HepG2 (cell line): Measurements from ENCODE around the gene MRPL20. TPM values are rescaled to one million over a fixed set of nuclear protein-coding genes. Genes with fewer than 3 reads are reported as not detected.

Experiments
- ADNP ChIP-seq: sonication (generic); formaldehyde crosslinking; IDR thresholded peaks from 2 replicates; pipeline ENCODE4 v1.4.0; 2020; ENCODE audit warnings: missing genetic modification reagents
- CHD2 ChIP-seq: IDR thresholded peaks from 2 replicates; pipeline ENCODE4 v1.6.1; 2011; ENCODE audit warnings: low read depth, low read length, improper control_type of control experiment
- ELF3 ChIP-seq: IDR thresholded peaks from 2 replicates; pipeline ENCODE4 v1.6.1; 2016; ENCODE audit warnings: missing genetic modification reagents, missing compliant biosample characterization
- EZH2 ChIP-seq: conservative IDR thresholded peaks from 2 replicates; pipeline ENCODE4 v1.6.1; 2012; ENCODE audit warnings: mild to moderate bottlenecking, low read depth, low read length, moderate library complexity
- FOXP1 ChIP-seq, 2 experiments: fragments of 450-650 bp in 1 of 2; IDR thresholded peaks; 2 replicates each; pipeline ENCODE4 v1.6.1; 2017 to 2018; ENCODE audit warnings: antibody characterized with exemption in 1 of 2
- HES4 ChIP-seq: sonication (generic); formaldehyde crosslinking; IDR thresholded peaks from 2 replicates; pipeline ENCODE4 v1.9.0; 2021; ENCODE audit warnings: mild to moderate bottlenecking, missing genetic modification reagents, borderline replicate concordance
- MEIS2 ChIP-seq: sonication (generic); formaldehyde crosslinking; IDR thresholded peaks from 2 replicates; pipeline ENCODE4 v1.9.0; 2021; ENCODE audit warnings: mild to moderate bottlenecking, missing genetic modification reagents
- MTF1 ChIP-seq: sonication (generic); formaldehyde crosslinking; IDR thresholded peaks from 2 replicates; pipeline ENCODE4 v1.5.0; 2020; ENCODE audit warnings: missing genetic modification reagents
- SMAD1 ChIP-seq: sonication (generic); formaldehyde crosslinking; IDR thresholded peaks from 2 replicates; pipeline ENCODE4 v1.4.0; 2020; ENCODE audit warnings: missing genetic modification reagents, low read depth, mild to moderate bottlenecking, borderline replicate concordance
- SMAD3 ChIP-seq: sonication (generic); formaldehyde crosslinking; IDR thresholded peaks from 2 replicates; pipeline ENCODE4 v1.4.0; 2020; ENCODE audit warnings: missing genetic modification reagents
- SP1 ChIP-seq, 2 experiments: fragments of 450-650 bp in 1 of 2; sonication (generic) in 1 of 2; formaldehyde crosslinking in 1 of 2; IDR thresholded peaks; 2 replicates each; pipeline versions ENCODE4 v1.4.0 to v1.6.1; 2016 to 2020; ENCODE audit warnings: missing genetic modification reagents in 1 of 2
- TMF1 ChIP-seq: sonication (generic); formaldehyde crosslinking; IDR thresholded peaks from 2 replicates; pipeline ENCODE4 v1.8.1; 2022; ENCODE audit warnings: low read depth, missing genetic modification reagents
- XBP1 ChIP-seq: sonication (generic); formaldehyde crosslinking; IDR thresholded peaks from 2 replicates; pipeline ENCODE4 v1.5.0; 2020; ENCODE audit warnings: missing genetic modification reagents
- ZFP90 ChIP-seq: sonication (generic); formaldehyde crosslinking; IDR thresholded peaks from 2 replicates; pipeline ENCODE4 v1.8.0; 2022; ENCODE audit warnings: missing genetic modification reagents, mild to moderate bottlenecking, inconsistent platforms, borderline replicate concordance
- ZNF230 ChIP-seq: sonication (generic); formaldehyde crosslinking; IDR thresholded peaks from 2 replicates; pipeline ENCODE4 v1.4.0; 2020; ENCODE audit warnings: mild to moderate bottlenecking, missing genetic modification reagents
- ZNF326 ChIP-seq: sonication (generic); formaldehyde crosslinking; IDR thresholded peaks from 2 replicates; pipeline ENCODE4 v1.4.0; 2020; ENCODE audit warnings: missing genetic modification reagents, borderline replicate concordance
- ZZZ3 ChIP-seq: sonication (generic); formaldehyde crosslinking; IDR thresholded peaks from 2 replicates; pipeline ENCODE4 v1.4.0; 2020; ENCODE audit warnings: missing genetic modification reagents, mild to moderate bottlenecking, borderline replicate concordance
- polyA plus RNA-seq, 8 experiments: library from polyadenylated mRNA; depleted of rRNA in 3 of 8; stranded (reverse) in 7 of 8; unstranded in 1 of 8; fragments of >200 nt; fragmentation: Illumina TruSeq in 4 of 8; extraction: Trizol in 4 of 8; gene quantifications; 2 replicates each; pipeline versions ENCODE4 v1.2.1 to v1.2.3, GENCODE V29; 2011 to 2016; ENCODE audit warnings: low read depth in 4 of 8, missing spikeins in 1 of 8, mixed read lengths in 1 of 8; ENCODE audit not compliant: insufficient read depth in 1 of 8
- total RNA-seq, 5 experiments: library from RNA; depleted of rRNA; stranded (reverse); fragments of >200 nt; fragmentation: Illumina TruSeq; extraction: Trizol; gene quantifications; 2 replicates each; pipeline ENCODE4 v1.2.3, GENCODE V29; 2016; ENCODE audit warnings: low read depth in 1 of 5
- TF ChIP-seq, protein P1 (sequence below): sonication (generic); formaldehyde crosslinking; conservative IDR thresholded peaks from 2 replicates; pipeline ENCODE4 v1.8.0; 2022; ENCODE audit warnings: low read depth, missing genetic modification reagents
- TF ChIP-seq, protein P2 (sequence below): sonication (generic); formaldehyde crosslinking; IDR thresholded peaks from 2 replicates; pipeline ENCODE4 v1.5.1; 2020; ENCODE audit warnings: missing genetic modification reagents, mild to moderate bottlenecking, borderline replicate concordance
- TF ChIP-seq, protein P3 (sequence below): sonication (generic); formaldehyde crosslinking; IDR thresholded peaks from 2 replicates; pipeline ENCODE4 v1.4.0; 2020; ENCODE audit warnings: mild to moderate bottlenecking, missing genetic modification reagents

The MRPL20 gene
- total and polyA plus RNA-seq, 2 of the 13 experiments (the other 11 are each of a cell fraction or from before 2014, with no cell fraction given) = 59.2 to 127 TPM

DNA sequence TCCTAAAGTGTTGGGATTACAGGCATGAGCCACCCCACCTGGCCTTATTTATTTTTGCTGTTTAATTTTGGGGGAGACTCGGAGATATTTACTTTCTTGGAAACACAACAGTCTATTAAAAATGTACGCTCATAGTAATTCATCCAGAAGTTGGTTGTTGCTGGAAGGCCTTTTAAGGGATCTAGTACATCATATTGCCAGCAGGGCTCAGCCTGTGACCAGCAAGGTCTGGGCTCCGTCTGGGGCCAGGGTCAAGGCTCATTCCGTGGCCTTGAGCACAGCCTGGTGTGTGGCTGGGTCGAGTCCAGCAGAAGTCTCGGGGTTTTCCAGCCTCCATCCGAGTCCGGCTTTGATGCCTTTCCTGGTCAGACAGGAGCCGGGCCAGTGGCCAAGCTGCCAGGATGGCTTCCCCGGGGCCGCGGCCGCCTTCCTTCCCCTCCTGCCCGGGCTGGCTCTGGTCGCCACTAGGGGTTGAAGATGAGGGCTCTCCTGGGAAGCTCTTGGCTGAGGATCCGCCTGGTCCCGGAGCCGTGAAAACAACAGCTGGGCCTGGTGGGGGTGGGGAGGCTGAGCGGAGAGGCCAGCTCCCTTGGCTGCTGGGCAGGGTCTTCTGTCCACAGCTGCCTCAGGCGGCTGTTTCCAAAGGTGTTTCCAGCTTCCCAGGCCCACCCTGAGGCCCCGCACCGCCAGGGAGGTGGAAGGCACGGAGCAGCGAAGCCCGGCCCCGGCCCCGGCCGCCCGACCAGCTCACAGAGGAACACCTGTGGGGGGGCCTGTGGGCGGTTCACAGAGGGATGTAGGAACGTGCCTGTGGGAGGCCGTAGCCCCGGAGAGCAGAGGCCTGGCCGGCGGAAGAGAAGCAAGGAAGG, 23.3 kb upstream of the MRPL20 start (continued):
- no peak for TF ChIP-seq MTF1 (CRISPR knock-in tag)
- no peak for TF ChIP-seq ZFP90 (CRISPR knock-in tag)
- TF ChIP-seq, protein P1, sequence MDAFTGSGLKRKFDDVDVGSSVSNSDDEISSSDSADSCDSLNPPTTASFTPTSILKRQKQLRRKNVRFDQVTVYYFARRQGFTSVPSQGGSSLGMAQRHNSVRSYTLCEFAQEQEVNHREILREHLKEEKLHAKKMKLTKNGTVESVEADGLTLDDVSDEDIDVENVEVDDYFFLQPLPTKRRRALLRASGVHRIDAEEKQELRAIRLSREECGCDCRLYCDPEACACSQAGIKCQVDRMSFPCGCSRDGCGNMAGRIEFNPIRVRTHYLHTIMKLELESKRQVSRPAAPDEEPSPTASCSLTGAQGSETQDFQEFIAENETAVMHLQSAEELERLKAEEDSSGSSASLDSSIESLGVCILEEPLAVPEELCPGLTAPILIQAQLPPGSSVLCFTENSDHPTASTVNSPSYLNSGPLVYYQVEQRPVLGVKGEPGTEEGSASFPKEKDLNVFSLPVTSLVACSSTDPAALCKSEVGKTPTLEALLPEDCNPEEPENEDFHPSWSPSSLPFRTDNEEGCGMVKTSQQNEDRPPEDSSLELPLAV (CRISPR knock-in tag) = no peak
- 0 out of 2 replicates have a peak, but pooled peaks have one; percentile 31 for TF ChIP-seq ELF3
- TF ChIP-seq ADNP (CRISPR knock-in tag) = no peak
- TF ChIP-seq, protein P2, sequence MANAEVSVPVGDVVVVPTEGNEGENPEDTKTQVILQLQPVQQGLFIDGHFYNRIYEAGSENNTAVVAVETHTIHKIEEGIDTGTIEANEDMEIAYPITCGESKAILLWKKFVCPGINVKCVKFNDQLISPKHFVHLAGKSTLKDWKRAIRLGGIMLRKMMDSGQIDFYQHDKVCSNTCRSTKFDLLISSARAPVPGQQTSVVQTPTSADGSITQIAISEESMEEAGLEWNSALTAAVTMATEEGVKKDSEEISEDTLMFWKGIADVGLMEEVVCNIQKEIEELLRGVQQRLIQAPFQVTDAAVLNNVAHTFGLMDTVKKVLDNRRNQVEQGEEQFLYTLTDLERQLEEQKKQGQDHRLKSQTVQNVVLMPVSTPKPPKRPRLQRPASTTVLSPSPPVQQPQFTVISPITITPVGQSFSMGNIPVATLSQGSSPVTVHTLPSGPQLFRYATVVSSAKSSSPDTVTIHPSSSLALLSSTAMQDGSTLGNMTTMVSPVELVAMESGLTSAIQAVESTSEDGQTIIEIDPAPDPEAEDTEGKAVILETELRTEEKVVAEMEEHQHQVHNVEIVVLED (CRISPR knock-in tag) = no peak
- no peak for TF ChIP-seq TMF1 (CRISPR knock-in tag)
- no peak for TF ChIP-seq CHD2
- TF ChIP-seq, protein P3, sequence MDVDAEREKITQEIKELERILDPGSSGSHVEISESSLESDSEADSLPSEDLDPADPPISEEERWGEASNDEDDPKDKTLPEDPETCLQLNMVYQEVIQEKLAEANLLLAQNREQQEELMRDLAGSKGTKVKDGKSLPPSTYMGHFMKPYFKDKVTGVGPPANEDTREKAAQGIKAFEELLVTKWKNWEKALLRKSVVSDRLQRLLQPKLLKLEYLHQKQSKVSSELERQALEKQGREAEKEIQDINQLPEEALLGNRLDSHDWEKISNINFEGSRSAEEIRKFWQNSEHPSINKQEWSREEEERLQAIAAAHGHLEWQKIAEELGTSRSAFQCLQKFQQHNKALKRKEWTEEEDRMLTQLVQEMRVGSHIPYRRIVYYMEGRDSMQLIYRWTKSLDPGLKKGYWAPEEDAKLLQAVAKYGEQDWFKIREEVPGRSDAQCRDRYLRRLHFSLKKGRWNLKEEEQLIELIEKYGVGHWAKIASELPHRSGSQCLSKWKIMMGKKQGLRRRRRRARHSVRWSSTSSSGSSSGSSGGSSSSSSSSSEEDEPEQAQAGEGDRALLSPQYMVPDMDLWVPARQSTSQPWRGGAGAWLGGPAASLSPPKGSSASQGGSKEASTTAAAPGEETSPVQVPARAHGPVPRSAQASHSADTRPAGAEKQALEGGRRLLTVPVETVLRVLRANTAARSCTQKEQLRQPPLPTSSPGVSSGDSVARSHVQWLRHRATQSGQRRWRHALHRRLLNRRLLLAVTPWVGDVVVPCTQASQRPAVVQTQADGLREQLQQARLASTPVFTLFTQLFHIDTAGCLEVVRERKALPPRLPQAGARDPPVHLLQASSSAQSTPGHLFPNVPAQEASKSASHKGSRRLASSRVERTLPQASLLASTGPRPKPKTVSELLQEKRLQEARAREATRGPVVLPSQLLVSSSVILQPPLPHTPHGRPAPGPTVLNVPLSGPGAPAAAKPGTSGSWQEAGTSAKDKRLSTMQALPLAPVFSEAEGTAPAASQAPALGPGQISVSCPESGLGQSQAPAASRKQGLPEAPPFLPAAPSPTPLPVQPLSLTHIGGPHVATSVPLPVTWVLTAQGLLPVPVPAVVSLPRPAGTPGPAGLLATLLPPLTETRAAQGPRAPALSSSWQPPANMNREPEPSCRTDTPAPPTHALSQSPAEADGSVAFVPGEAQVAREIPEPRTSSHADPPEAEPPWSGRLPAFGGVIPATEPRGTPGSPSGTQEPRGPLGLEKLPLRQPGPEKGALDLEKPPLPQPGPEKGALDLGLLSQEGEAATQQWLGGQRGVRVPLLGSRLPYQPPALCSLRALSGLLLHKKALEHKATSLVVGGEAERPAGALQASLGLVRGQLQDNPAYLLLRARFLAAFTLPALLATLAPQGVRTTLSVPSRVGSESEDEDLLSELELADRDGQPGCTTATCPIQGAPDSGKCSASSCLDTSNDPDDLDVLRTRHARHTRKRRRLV (CRISPR knock-in tag) = peak; percentile 40; the same call in 1 of the 2 replicates
- TF ChIP-seq SMAD3 = no peak
- TF ChIP-seq HES4 (CRISPR knock-in tag) = no peak
- TF ChIP-seq MEIS2 (CRISPR knock-in tag) = peak; percentile 20; the same call in 1 of the 2 replicates
- no peak for TF ChIP-seq SP1 (IDR thresholded peaks at IDR 0.05)
- no peak for TF ChIP-seq SP1 (CRISPR knock-in tag; IDR thresholded peaks at IDR 0.05)
- TF ChIP-seq ZZZ3 = no peak
- no peak for TF ChIP-seq EZH2
- TF ChIP-seq XBP1 (CRISPR knock-in tag) = no peak
- TF ChIP-seq FOXP1 (IDR thresholded peaks at IDR 0.05) = no peak
- TF ChIP-seq FOXP1 (CRISPR knock-in tag; IDR thresholded peaks at IDR 0.05) = no peak; the same call in 1 of the 2 replicates
- TF ChIP-seq ZNF326 (CRISPR knock-in tag) = peak; percentile 60; the same call in 1 of the 2 replicates
- TF ChIP-seq ZNF230 = no peak
- no peak for TF ChIP-seq SMAD1 (CRISPR knock-in tag)
